ENCODE data around the gene CHAD.

DNA sequence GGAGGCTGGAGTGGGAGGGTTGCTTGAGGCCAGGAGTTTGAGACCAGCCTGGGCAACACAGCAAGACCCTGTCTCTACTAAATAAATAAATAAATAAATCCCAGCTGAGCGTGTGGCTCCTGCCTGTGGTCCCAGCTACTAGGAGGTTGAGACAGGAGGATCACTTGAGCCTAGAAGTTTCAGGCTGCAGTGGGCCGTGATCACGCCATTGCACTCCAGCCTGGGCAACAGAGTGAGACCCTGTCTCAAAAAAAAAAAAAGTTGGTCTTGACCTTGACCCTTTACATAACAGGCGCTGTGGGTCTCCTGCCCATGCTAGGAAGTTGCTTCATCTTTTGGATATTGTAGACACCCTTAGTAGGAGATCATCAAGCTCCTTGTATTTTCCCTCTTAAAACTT lies 31.3 kb downstream of the CHAD start:
- TF ChIP-seq RORB (CRISPR knock-in tag; IDR thresholded peaks at IDR 0.05) = no peak
- TF ChIP-seq, protein P1, sequence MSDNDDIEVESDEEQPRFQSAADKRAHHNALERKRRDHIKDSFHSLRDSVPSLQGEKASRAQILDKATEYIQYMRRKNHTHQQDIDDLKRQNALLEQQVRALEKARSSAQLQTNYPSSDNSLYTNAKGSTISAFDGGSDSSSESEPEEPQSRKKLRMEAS (CRISPR knock-in tag; IDR thresholded peaks at IDR 0.05) = no peak
- TF ChIP-seq, protein P2, sequence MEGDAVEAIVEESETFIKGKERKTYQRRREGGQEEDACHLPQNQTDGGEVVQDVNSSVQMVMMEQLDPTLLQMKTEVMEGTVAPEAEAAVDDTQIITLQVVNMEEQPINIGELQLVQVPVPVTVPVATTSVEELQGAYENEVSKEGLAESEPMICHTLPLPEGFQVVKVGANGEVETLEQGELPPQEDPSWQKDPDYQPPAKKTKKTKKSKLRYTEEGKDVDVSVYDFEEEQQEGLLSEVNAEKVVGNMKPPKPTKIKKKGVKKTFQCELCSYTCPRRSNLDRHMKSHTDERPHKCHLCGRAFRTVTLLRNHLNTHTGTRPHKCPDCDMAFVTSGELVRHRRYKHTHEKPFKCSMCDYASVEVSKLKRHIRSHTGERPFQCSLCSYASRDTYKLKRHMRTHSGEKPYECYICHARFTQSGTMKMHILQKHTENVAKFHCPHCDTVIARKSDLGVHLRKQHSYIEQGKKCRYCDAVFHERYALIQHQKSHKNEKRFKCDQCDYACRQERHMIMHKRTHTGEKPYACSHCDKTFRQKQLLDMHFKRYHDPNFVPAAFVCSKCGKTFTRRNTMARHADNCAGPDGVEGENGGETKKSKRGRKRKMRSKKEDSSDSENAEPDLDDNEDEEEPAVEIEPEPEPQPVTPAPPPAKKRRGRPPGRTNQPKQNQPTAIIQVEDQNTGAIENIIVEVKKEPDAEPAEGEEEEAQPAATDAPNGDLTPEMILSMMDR (IDR thresholded peaks at IDR 0.05) = no peak
- TF ChIP-seq, protein P3, sequence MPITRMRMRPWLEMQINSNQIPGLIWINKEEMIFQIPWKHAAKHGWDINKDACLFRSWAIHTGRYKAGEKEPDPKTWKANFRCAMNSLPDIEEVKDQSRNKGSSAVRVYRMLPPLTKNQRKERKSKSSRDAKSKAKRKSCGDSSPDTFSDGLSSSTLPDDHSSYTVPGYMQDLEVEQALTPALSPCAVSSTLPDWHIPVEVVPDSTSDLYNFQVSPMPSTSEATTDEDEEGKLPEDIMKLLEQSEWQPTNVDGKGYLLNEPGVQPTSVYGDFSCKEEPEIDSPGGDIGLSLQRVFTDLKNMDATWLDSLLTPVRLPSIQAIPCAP (CRISPR knock-in tag; IDR thresholded peaks at IDR 0.05) = no peak
- no peak for TF ChIP-seq CREB1 (CRISPR knock-in tag; IDR thresholded peaks at IDR 0.05)
- no peak for TF ChIP-seq CREM (CRISPR knock-in tag; IDR thresholded peaks at IDR 0.05)
- TF ChIP-seq, protein P4, sequence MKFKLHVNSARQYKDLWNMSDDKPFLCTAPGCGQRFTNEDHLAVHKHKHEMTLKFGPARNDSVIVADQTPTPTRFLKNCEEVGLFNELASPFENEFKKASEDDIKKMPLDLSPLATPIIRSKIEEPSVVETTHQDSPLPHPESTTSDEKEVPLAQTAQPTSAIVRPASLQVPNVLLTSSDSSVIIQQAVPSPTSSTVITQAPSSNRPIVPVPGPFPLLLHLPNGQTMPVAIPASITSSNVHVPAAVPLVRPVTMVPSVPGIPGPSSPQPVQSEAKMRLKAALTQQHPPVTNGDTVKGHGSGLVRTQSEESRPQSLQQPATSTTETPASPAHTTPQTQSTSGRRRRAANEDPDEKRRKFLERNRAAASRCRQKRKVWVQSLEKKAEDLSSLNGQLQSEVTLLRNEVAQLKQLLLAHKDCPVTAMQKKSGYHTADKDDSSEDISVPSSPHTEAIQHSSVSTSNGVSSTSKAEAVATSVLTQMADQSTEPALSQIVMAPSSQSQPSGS (CRISPR knock-in tag; IDR thresholded peaks at IDR 0.05; ENCODE audit: borderline replicate concordance, low read depth) = no peak
- TF ChIP-seq NFYB (CRISPR knock-in tag; conservative IDR thresholded peaks at IDR 0.05; ENCODE audit: low read depth) = no peak
- no peak for TF ChIP-seq NR1H2 (CRISPR knock-in tag; IDR thresholded peaks at IDR 0.05)
